ENCODE data around the gene PRKG1. TPM values are rescaled to one million over a fixed set of nuclear protein-coding genes. Genes with fewer than 3 reads are reported as not detected.

Gene PRKG1
- total and polyA plus RNA-seq, 2 donors (not counting 1 experiment from before 2014, with no cell fraction given): 45.8 to 71.8 TPM

- Histone ChIP-seq H3K4me3 (replicated peaks in 1 of 4; ENCODE audit: control extremely low read depth in 1 of 4, insufficient read depth in 1 of 4, low read depth in 3 of 4, low read length in 4 of 4) (no peak overlapping the region), H3K9ac (ENCODE audit: insufficient read depth, low read length) (no peak overlapping the region), H3K27ac (ENCODE audit: insufficient read depth, low read length) (no peak overlapping the region), H4K20me1 (ENCODE audit: control insufficient read depth, extremely low read depth, insufficient read depth, low read length) (no peaks in the 10 kb centered on the region), H3K4me1 (ENCODE audit: control insufficient read depth, extremely low read depth, insufficient read depth, low read length) (no peaks in the 10 kb centered on the region), H3K9me3 (ENCODE audit: control insufficient read depth, insufficient read depth, low read depth, low read length) (no peaks in the 10 kb centered on the region), H3K4me2 (ENCODE audit: extremely low read depth, insufficient read depth, low read length) (no peak overlapping the region), H3K79me2 (ENCODE audit: control insufficient read depth, insufficient read depth, low read length) (no peaks in the 10 kb centered on the region), H3K27me3 (ENCODE audit: control insufficient read depth, insufficient read depth, low read length) (no peaks in the 10 kb centered on the region), H3K36me3 (ENCODE audit: control insufficient read depth, insufficient read depth, low read length) (no peaks in the 10 kb centered on the region), H2AFZ (ENCODE audit: low read length) (no peak overlapping the region)
- DNase-seq (ENCODE audit: low read depth in 2 of 2): no peak
- TF ChIP-seq EZH2 (IDR thresholded peaks at IDR 0.05; ENCODE audit: low read length, missing control alignments) (no peak), CTCF (conservative IDR thresholded peaks at IDR 0.05 in 1 of 2, IDR thresholded peaks at IDR 0.05 in 1 of 2; ENCODE audit: low read depth in 1 of 2, low read length in 2 of 2) (no peak)
These were observed 269.1 kb downstream of the PRKG1 start for GRCh38 chr10:51343391-51343790.

- H3K27me3 ChIP-seq (ENCODE audit: control insufficient read depth, insufficient read depth, low read length): no peaks in the 10 kb centered on the region
- TF ChIP-seq CTCF (conservative IDR thresholded peaks at IDR 0.05 in 1 of 2, IDR thresholded peaks at IDR 0.05 in 1 of 2; ENCODE audit: low read depth in 1 of 2, low read length in 2 of 2) (no peak), EZH2 (IDR thresholded peaks at IDR 0.05; ENCODE audit: low read length, missing control alignments) (no peak)
- H4K20me1 ChIP-seq (ENCODE audit: control insufficient read depth, extremely low read depth, insufficient read depth, low read length): no peaks in the 10 kb centered on the region
- no peak overlapping the region for H3K27ac ChIP-seq (ENCODE audit: insufficient read depth, low read length)
- H3K4me1 ChIP-seq (ENCODE audit: control insufficient read depth, extremely low read depth, insufficient read depth, low read length): no peaks in the 10 kb centered on the region
- no peak overlapping the region for H3K4me2 ChIP-seq (ENCODE audit: extremely low read depth, insufficient read depth, low read length)
- H3K9me3 ChIP-seq (ENCODE audit: control insufficient read depth, insufficient read depth, low read depth, low read length): no peaks in the 10 kb centered on the region
- DNase-seq (ENCODE audit: low read depth in 2 of 2): no peak
- no peaks in the 10 kb centered on the region for H3K36me3 ChIP-seq (ENCODE audit: control insufficient read depth, insufficient read depth, low read length)
- H2AFZ ChIP-seq (ENCODE audit: low read length): no peak overlapping the region
- no peak overlapping the region for H3K4me3 ChIP-seq (replicated peaks in 1 of 4; ENCODE audit: control extremely low read depth in 1 of 4, insufficient read depth in 1 of 4, low read depth in 3 of 4, low read length in 4 of 4)
- H3K79me2 ChIP-seq (ENCODE audit: control insufficient read depth, insufficient read depth, low read length): no peaks in the 10 kb centered on the region
- H3K9ac ChIP-seq (ENCODE audit: insufficient read depth, low read length): no peak overlapping the region
These were observed 270.1 kb downstream of the PRKG1 start for GRCh38 chr10:51344371-51344770.

- no peak for DNase-seq (ENCODE audit: low read depth in 2 of 2)
- no peaks in the 10 kb centered on the region for H3K79me2 ChIP-seq (ENCODE audit: control insufficient read depth, insufficient read depth, low read length)
- H3K36me3 ChIP-seq (ENCODE audit: control insufficient read depth, insufficient read depth, low read length): no peaks in the 10 kb centered on the region
- no peaks in the 10 kb centered on the region for H4K20me1 ChIP-seq (ENCODE audit: control insufficient read depth, extremely low read depth, insufficient read depth, low read length)
- H3K27me3 ChIP-seq (ENCODE audit: control insufficient read depth, insufficient read depth, low read length): no peaks in the 10 kb centered on the region
- no peak overlapping the region for H3K4me2 ChIP-seq (ENCODE audit: extremely low read depth, insufficient read depth, low read length)
- no peak overlapping the region for H3K9ac ChIP-seq (ENCODE audit: insufficient read depth, low read length)
- TF ChIP-seq EZH2 (IDR thresholded peaks at IDR 0.05; ENCODE audit: low read length, missing control alignments) (no peak), CTCF (conservative IDR thresholded peaks at IDR 0.05 in 1 of 2, IDR thresholded peaks at IDR 0.05 in 1 of 2; ENCODE audit: low read depth in 1 of 2, low read length in 2 of 2) (no peak)
- H3K4me1 ChIP-seq (ENCODE audit: control insufficient read depth, extremely low read depth, insufficient read depth, low read length): no peaks in the 10 kb centered on the region
- no peak overlapping the region for H3K4me3 ChIP-seq (replicated peaks in 1 of 4; ENCODE audit: control extremely low read depth in 1 of 4, insufficient read depth in 1 of 4, low read depth in 3 of 4, low read length in 4 of 4)
- H3K9me3 ChIP-seq (ENCODE audit: control insufficient read depth, insufficient read depth, low read depth, low read length): no peaks in the 10 kb centered on the region
- H3K27ac ChIP-seq (ENCODE audit: insufficient read depth, low read length): no peak overlapping the region
- no peak overlapping the region for H2AFZ ChIP-seq (ENCODE audit: low read length)
These were observed 274.3 kb downstream of the PRKG1 start for GRCh38 chr10:51348622-51349021.
